Central memory CD8-positive, alpha-beta T cell (primary cell): ENCODE measurements around the gene SUPT4H1.
A peak's percentile ranks its signal among the peaks of the same experiment; 100 is the strongest.

Source experiments
- ATAC-seq: fragments of 150-1000 bp; cut with Tn5 transposase; replicated peaks from 2 replicates; pipeline ENCODE4 v1.10.0; 2022; ENCODE audit warnings: mild to moderate bottlenecking, moderate FRiP score, moderate number of reproducible peaks; ENCODE audit not compliant: poor library complexity, severe bottlenecking; ENCODE audit errors: extremely low read depth
- DNase-seq, 2 donors: peaks; one replicate each; pipeline ENCODE4 v3.0.0; 2021; ENCODE audit warnings: low spot score in 2 of 2
- H3K27ac Mint-ChIP-seq: one replicate; pipeline ENCODE4 v1.8.0; 2022; ENCODE audit warnings: low read depth, mild to moderate bottlenecking, moderate library complexity, mixed read lengths
- H3K27me3 Mint-ChIP-seq: one replicate; pipeline ENCODE4 v1.8.0; 2022; ENCODE audit warnings: mixed read lengths
- H3K36me3 Mint-ChIP-seq: one replicate; pipeline ENCODE4 v1.8.0; 2022; ENCODE audit warnings: mild to moderate bottlenecking, moderate library complexity, mixed read lengths; ENCODE audit not compliant: insufficient read depth
- H3K4me1 Mint-ChIP-seq: one replicate; pipeline ENCODE4 v1.8.0; 2022; ENCODE audit warnings: mixed read lengths
- H3K4me3 Mint-ChIP-seq: one replicate; pipeline ENCODE4 v1.8.0; 2022; ENCODE audit warnings: mild to moderate bottlenecking, moderate library complexity, mixed read lengths
- H3K9me3 Mint-ChIP-seq: one replicate; pipeline ENCODE4 v1.8.0; 2022; ENCODE audit warnings: mixed read lengths

Gene SUPT4H1

GRCh38 chr17:58339755-58340404 is 12.1 kb downstream of the SUPT4H1 start:
- peak overlapping the region; percentile 85 for H3K4me3 Mint-ChIP-seq
- peaks cover 93% of the 10 kb centered on the region for H3K4me1 Mint-ChIP-seq
- H3K27me3 Mint-ChIP-seq = no peaks in the 10 kb centered on the region
- ATAC-seq (no peak), DNase-seq (no peak)
- H3K27ac Mint-ChIP-seq = peak overlapping the region; percentile 91
- no peaks in the 10 kb centered on the region for H3K9me3 Mint-ChIP-seq
- peaks cover 43% of the 10 kb centered on the region for H3K36me3 Mint-ChIP-seq

GRCh38 chr17:58338841-58339754 is 12.9 kb downstream of the SUPT4H1 start:
- Mint-ChIP-seq H3K27me3 (no peaks in the 10 kb centered on the region), H3K4me1 (peaks cover 93% of the 10 kb centered on the region), H3K9me3 (no peaks in the 10 kb centered on the region), H3K4me3 (peak overlapping the region; percentile 85), H3K36me3 (peaks cover 36% of the 10 kb centered on the region), H3K27ac (peak overlapping the region; percentile 91)
- DNase-seq = no peak
- ATAC-seq = no peak

- H3K9me3 Mint-ChIP-seq = no peaks in the 10 kb centered on the region
- peaks cover 93% of the 10 kb centered on the region for H3K4me1 Mint-ChIP-seq
- peaks cover 34% of the 10 kb centered on the region for H3K36me3 Mint-ChIP-seq
- ATAC-seq (no peak), DNase-seq (no peak)
- no peaks in the 10 kb centered on the region for H3K27me3 Mint-ChIP-seq
- peak overlapping the region; percentile 91 for H3K27ac Mint-ChIP-seq
- peak overlapping the region; percentile 85 for H3K4me3 Mint-ChIP-seq
These were observed 13.6 kb downstream of the SUPT4H1 start for GRCh38 chr17:58338454-58338840.

- peak overlapping the region; percentile 91 for H3K27ac Mint-ChIP-seq
- DNase-seq = peak; percentile 76 to 91
- H3K36me3 Mint-ChIP-seq = peaks cover 33% of the 10 kb centered on the region
- H3K9me3 Mint-ChIP-seq = no peaks in the 10 kb centered on the region
- peak overlapping the region; percentile 85 for H3K4me3 Mint-ChIP-seq
- peaks cover 92% of the 10 kb centered on the region for H3K4me1 Mint-ChIP-seq
- no peaks in the 10 kb centered on the region for H3K27me3 Mint-ChIP-seq
- ATAC-seq = peak; percentile 76
These were observed 14.2 kb downstream of the SUPT4H1 start for GRCh38 chr17:58337600-58338453.

- DNase-seq (peak in 1 of 2 donors; percentile 48), ATAC-seq (peak; percentile 13)
- Mint-ChIP-seq H3K27ac (peak overlapping the region; percentile 91), H3K27me3 (no peaks in the 10 kb centered on the region), H3K36me3 (peaks cover 38% of the 10 kb centered on the region), H3K4me1 (peaks cover 90% of the 10 kb centered on the region), H3K9me3 (no peaks in the 10 kb centered on the region), H3K4me3 (peak overlapping the region; percentile 85)
These were observed 14.8 kb downstream of the SUPT4H1 start for GRCh38 chr17:58337210-58337599.

GRCh38 chr17:58336456-58337209 is 15.4 kb downstream of the SUPT4H1 start:
- no peak for ATAC-seq
- Mint-ChIP-seq H3K27me3 (no peaks in the 10 kb centered on the region), H3K4me3 (peak overlapping the region; percentile 85), H3K9me3 (no peaks in the 10 kb centered on the region), H3K27ac (peak overlapping the region; percentile 91), H3K36me3 (peaks cover 43% of the 10 kb centered on the region), H3K4me1 (peaks cover 84% of the 10 kb centered on the region)
- no peak for DNase-seq

GRCh38 chr17:58335779-58336455 is 16.1 kb downstream of the SUPT4H1 start:
- Mint-ChIP-seq H3K36me3 (peaks cover 48% of the 10 kb centered on the region), H3K9me3 (no peaks in the 10 kb centered on the region), H3K4me1 (peaks cover 82% of the 10 kb centered on the region), H3K4me3 (peak overlapping the region; percentile 85), H3K27me3 (no peaks in the 10 kb centered on the region), H3K27ac (peak overlapping the region; percentile 91)
- DNase-seq (peak; percentile 40 to 59), ATAC-seq (peak; percentile 31)

- peaks cover 54% of the 10 kb centered on the region for H3K36me3 Mint-ChIP-seq
- H3K27me3 Mint-ChIP-seq = no peaks in the 10 kb centered on the region
- no peak for ATAC-seq
- peak overlapping the region; percentile 85 for H3K4me3 Mint-ChIP-seq
- DNase-seq = no peak
- peak overlapping the region; percentile 91 for H3K27ac Mint-ChIP-seq
- H3K4me1 Mint-ChIP-seq = peaks cover 80% of the 10 kb centered on the region
- H3K9me3 Mint-ChIP-seq = no peaks in the 10 kb centered on the region
These were observed 16.8 kb downstream of the SUPT4H1 start for GRCh38 chr17:58335061-58335731.

- Mint-ChIP-seq H3K27me3 (no peaks in the 10 kb centered on the region), H3K36me3 (peaks cover 58% of the 10 kb centered on the region), H3K4me1 (peaks cover 80% of the 10 kb centered on the region), H3K9me3 (no peaks in the 10 kb centered on the region), H3K4me3 (peak overlapping the region; percentile 85), H3K27ac (peak overlapping the region; percentile 91)
- ATAC-seq (no peak), DNase-seq (no peak)
These were observed 17.3 kb downstream of the SUPT4H1 start for GRCh38 chr17:58334661-58335060.

- Mint-ChIP-seq H3K4me3 (peak overlapping the region; percentile 85), H3K36me3 (peaks cover 62% of the 10 kb centered on the region), H3K9me3 (no peaks in the 10 kb centered on the region), H3K27me3 (no peaks in the 10 kb centered on the region), H3K27ac (peak overlapping the region; percentile 91), H3K4me1 (peaks cover 80% of the 10 kb centered on the region)
- no peak for ATAC-seq
- DNase-seq = no peak
These were observed 17.7 kb downstream of the SUPT4H1 start for GRCh38 chr17:58334256-58334655.

- DNase-seq (no peak), ATAC-seq (no peak)
- Mint-ChIP-seq H3K9me3 (no peaks in the 10 kb centered on the region), H3K36me3 (peaks cover 65% of the 10 kb centered on the region), H3K27ac (peak overlapping the region; percentile 91), H3K4me1 (peaks cover 80% of the 10 kb centered on the region), H3K27me3 (no peaks in the 10 kb centered on the region), H3K4me3 (peak overlapping the region; percentile 85)
These were observed 18.2 kb downstream of the SUPT4H1 start for GRCh38 chr17:58333736-58334207.
